DND-41 (cell line): ENCODE measurements around the gene SMOC2.

ENCODE experiments used
- CTCF ChIP-seq: IDR thresholded peaks from 2 replicates; pipeline ENCODE4 v1.5.1; 2012; ENCODE audit warnings: borderline replicate concordance, low read length, moderate library complexity, mild to moderate bottlenecking; ENCODE audit not compliant: poor library complexity, severe bottlenecking; ENCODE audit errors: extremely low read depth
- EZH2 ChIP-seq: IDR thresholded peaks from 3 replicates; pipeline ENCODE4 v1.6.1; 2012; ENCODE audit warnings: borderline replicate concordance, low read depth, mild to moderate bottlenecking, moderate library complexity, low read length, inconsistent platforms; ENCODE audit not compliant: severe bottlenecking

GRCh38 chr6:168530653-168531071 is 89.7 kb downstream of the SMOC2 start:
- TF ChIP-seq CTCF (no peak), EZH2 (no peak)
